Prostate gland (tissue), 2 donors: ENCODE data around the gene GPR176. TPM values are rescaled to one million over a fixed set of nuclear protein-coding genes. Genes with fewer than 3 reads are reported as not detected.
A peak's percentile ranks its signal among the peaks of the same experiment; 100 is the strongest.

Experiments
- DNase-seq: peaks from one replicate; pipeline ENCODE4 v3.0.0-alpha.2; 2019; ENCODE audit warnings: low spot score
- H3K27ac ChIP-seq, 2 donors: fragments of 200-600 bp; sonication (generic); 2 replicates each; pipeline ENCODE4 v1.5.1; 2017 to 2019
- H3K27me3 ChIP-seq: fragments of 200-600 bp; sonication (generic); replicated peaks from 2 replicates; pipeline ENCODE4 v1.5.1; 2019; ENCODE audit not compliant: insufficient read depth
- H3K36me3 ChIP-seq, 2 donors: fragments of 200-600 bp; sonication (generic); 1 replicate in 1 of 2; 2 replicates in 1 of 2; pipeline versions ENCODE4 v1.5.1 to v1.8.1; 2017 to 2019
- H3K4me1 ChIP-seq: fragments of 200-600 bp; sonication (generic); replicated peaks from 2 replicates; pipeline ENCODE4 v1.5.1; 2019
- H3K4me3 ChIP-seq, 2 donors: fragments of 200-600 bp; sonication (generic); 2 replicates each; pipeline ENCODE4 v1.5.1; 2017 to 2019
- H3K9me3 ChIP-seq: fragments of 200-600 bp; sonication (generic); 2 replicates; pipeline ENCODE4 v1.5.1; 2017
- CTCF ChIP-seq, 4 experiments: fragments of 200-600 bp in 2 of 4; fragments of 450-650 bp in 2 of 4; sonication (generic) in 2 of 4; IDR thresholded peaks; 1 replicate in 3 of 4; 2 replicates in 1 of 4; pipeline ENCODE4 v1.5.1; 2016 to 2019; ENCODE audit warnings: antibody characterized with exemption in 4 of 4, mild to moderate bottlenecking in 2 of 4, moderate library complexity in 2 of 4
- POLR2A ChIP-seq: fragments of 450-650 bp; IDR thresholded peaks from one replicate; pipeline ENCODE4 v1.6.1; 2016; ENCODE audit warnings: antibody characterized with exemption, mild to moderate bottlenecking
- POLR2AphosphoS5 ChIP-seq: sonication (generic); formaldehyde crosslinking; IDR thresholded peaks from one replicate; pipeline ENCODE4 v1.6.1; 2017; ENCODE audit warnings: antibody characterized with exemption
- WGBS: methylation state at CpG from one replicate; pipeline ENCODE4 v1.1.5; 2018; 5-methylcytosine and 5-hydroxymethylcytosine counted together
- intact Hi-C: fragments of 100-400 bp; cut with DNase I; formaldehyde crosslinking; loops from one replicate; pipeline ENCODE4 v1.14.2; 2022
- total RNA-seq, 2 donors: library from RNA; depleted of rRNA; stranded (reverse); fragments of >200 nt; gene quantifications; one replicate each; pipeline ENCODE4 v1.1.0, GENCODE V29; 2016

Gene GPR176
- total RNA-seq, 2 donors from 2014 or later, result 26.2 to 28.3 TPM

DNA sequence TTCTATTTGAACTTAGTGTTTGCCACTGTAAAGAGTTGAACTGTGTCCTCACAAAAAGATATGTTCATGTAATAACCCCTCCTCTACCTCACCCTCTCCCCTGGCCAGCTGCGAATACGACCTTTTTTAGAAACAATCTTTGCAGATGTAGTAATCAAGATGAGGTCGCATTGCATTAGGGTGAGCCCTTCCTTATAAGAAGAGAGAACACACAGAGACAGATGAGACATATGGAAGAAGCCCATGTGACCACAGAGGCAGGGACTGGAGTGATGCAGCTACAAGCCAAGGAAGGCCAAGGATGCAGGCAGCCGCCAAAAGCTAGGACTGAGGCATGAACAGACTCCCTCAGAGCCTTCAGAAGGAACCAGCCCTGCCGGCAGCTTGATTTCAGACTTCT lies 27.6 kb downstream of the GPR176 start:
- H3K36me3 ChIP-seq, result no peaks in the 10 kb centered on the region
- peaks cover 4% of the 10 kb centered on the region for H3K4me1 ChIP-seq
- H3K9me3 ChIP-seq, result no peaks in the 10 kb centered on the region
- no peaks in the 10 kb centered on the region for H3K27me3 ChIP-seq
- no peak for DNase-seq
- intact Hi-C loops, result no loop called here
- no peak overlapping the region for H3K4me3 ChIP-seq
- H3K27ac ChIP-seq, result no peak overlapping the region
- TF ChIP-seq POLR2AphosphoS5 (no peak), CTCF (IDR thresholded peaks at IDR 0.05) (no peak), POLR2A (no peak)
- WGBS, result 93% methylated on average over 5 of the region's 5 CpGs

- Histone ChIP-seq H3K27ac (no peak overlapping the region), H3K27me3 (no peaks in the 10 kb centered on the region), H3K4me3 (no peak overlapping the region), H3K4me1 (peaks cover 4% of the 10 kb centered on the region), H3K36me3 (no peaks in the 10 kb centered on the region), H3K9me3 (no peaks in the 10 kb centered on the region)
- TF ChIP-seq POLR2A (no peak), POLR2AphosphoS5 (no peak), CTCF (IDR thresholded peaks at IDR 0.05) (no peak)
- intact Hi-C loops, result no loop called here
- DNase-seq, result no peak
These were observed 29.4 kb downstream of the GPR176 start for GRCh38 chr15:39890621-39891020.

DNA sequence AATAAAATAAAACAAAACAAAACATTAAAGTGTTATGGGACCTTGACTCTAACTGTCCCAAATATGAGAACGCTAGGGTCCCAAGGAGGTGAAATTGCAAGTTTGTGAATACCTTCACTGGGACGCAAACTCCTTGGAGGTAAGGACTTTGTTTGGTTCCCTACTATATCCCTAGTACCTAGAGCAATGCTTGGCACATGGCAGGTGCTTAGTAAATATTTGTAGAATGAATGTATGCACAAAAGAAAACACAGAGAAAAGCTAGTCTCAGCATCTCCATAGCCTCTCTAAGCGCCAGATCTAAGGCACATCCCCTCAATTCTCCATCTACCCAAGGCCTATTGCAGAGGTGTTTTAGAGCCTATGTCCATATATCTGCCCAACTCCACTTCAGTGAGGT lies 30.5 kb downstream of the GPR176 start:
- Histone ChIP-seq H3K27me3 (no peaks in the 10 kb centered on the region), H3K4me3 (no peak overlapping the region), H3K36me3 (no peaks in the 10 kb centered on the region), H3K27ac (no peak overlapping the region), H3K4me1 (peaks cover 4% of the 10 kb centered on the region), H3K9me3 (no peaks in the 10 kb centered on the region)
- DNase-seq, result no peak
- 95% methylated on average over 3 of the region's 3 CpGs for WGBS
- TF ChIP-seq CTCF (IDR thresholded peaks at IDR 0.05) (no peak), POLR2A (no peak), POLR2AphosphoS5 (no peak)
- intact Hi-C loops, result loop anchor here (10.0 kb wide), 1 partner anchor 85 kb away; no protein-coding TSS in a partner anchor

DNA sequence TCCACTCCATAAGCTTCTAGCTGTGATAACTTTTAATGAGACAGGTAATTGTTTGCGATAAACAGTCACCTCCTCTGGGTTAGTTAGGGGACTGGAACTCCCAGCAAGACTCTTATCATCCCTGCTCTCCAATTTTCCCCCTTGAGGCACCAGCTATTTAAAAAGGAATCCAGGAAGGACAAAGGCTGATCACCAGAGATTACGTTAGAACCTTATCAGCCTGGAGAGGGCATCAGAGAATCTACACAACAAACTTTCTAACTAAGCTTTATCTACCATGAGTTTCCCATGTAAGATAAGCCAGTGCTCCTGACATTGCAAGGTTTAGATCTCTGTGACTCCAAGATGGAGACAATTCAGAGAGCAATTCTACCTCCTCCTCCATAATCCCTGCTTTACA lies 31.3 kb downstream of the GPR176 start:
- no peaks in the 10 kb centered on the region for H3K36me3 ChIP-seq
- H3K4me1 ChIP-seq, result peaks cover 4% of the 10 kb centered on the region
- WGBS, result 92% methylated on average over 2 of the region's 2 CpGs
- no peak for TF ChIP-seq POLR2A
- no peak for TF ChIP-seq CTCF (IDR thresholded peaks at IDR 0.05)
- no peak for TF ChIP-seq POLR2AphosphoS5
- peak overlapping the region; percentile 61 to 69 for H3K27ac ChIP-seq
- H3K9me3 ChIP-seq, result no peaks in the 10 kb centered on the region
- intact Hi-C loops, result loop anchor here (10.0 kb wide), 1 partner anchor 86 kb away; no protein-coding TSS in a partner anchor
- no peak for DNase-seq
- H3K27me3 ChIP-seq, result no peaks in the 10 kb centered on the region
- no peak overlapping the region for H3K4me3 ChIP-seq

GRCh38 chr15:39888243-39888642 lies 31.8 kb downstream of the GPR176 start:
- Histone ChIP-seq H3K4me3 (no peak overlapping the region), H3K27me3 (no peaks in the 10 kb centered on the region), H3K9me3 (no peaks in the 10 kb centered on the region), H3K27ac (peak overlapping the region; percentile 61 to 69), H3K4me1 (peaks cover 4% of the 10 kb centered on the region), H3K36me3 (no peaks in the 10 kb centered on the region)
- intact Hi-C loops, result loop anchor here (10.0 kb wide), 1 partner anchor 87 kb away; no protein-coding TSS in a partner anchor
- TF ChIP-seq POLR2A (no peak), CTCF (IDR thresholded peaks at IDR 0.05) (no peak), POLR2AphosphoS5 (no peak)
- 91% methylated on average over 1 of the region's 1 CpG for WGBS
- no peak for DNase-seq
